ENCODE data around the gene ATG9A.

ATG9A gene

GRCh38 chr2:219252570-219252899 is 23.1 kb upstream of the ATG9A start:
- DNase-seq (ENCODE audit: low spot score): no peak

GRCh38 chr2:219252084-219252483 is 22.6 kb upstream of the ATG9A start:
- DNase-seq (ENCODE audit: low spot score): no peak

- no peak for DNase-seq (ENCODE audit: low spot score)
Measured at GRCh38 chr2:219251656-219252055, 22.2 kb upstream of the ATG9A start.

- DNase-seq (ENCODE audit: low spot score): no peak
Measured at GRCh38 chr2:219250049-219250781, 20.8 kb upstream of the ATG9A start.

- DNase-seq (ENCODE audit: low spot score): peak; percentile 89
Measured at GRCh38 chr2:219249203-219249980, 20.0 kb upstream of the ATG9A start.

GRCh38 chr2:219248845-219249202 is 19.4 kb upstream of the ATG9A start:
- DNase-seq (ENCODE audit: low spot score): no peak

- DNase-seq (ENCODE audit: low spot score): no peak
Measured at GRCh38 chr2:219247678-219248642, 18.5 kb upstream of the ATG9A start.

GRCh38 chr2:219246559-219246958 is 17.1 kb upstream of the ATG9A start:
- DNase-seq (ENCODE audit: low spot score): no peak

GRCh38 chr2:219245899-219246230 is 16.4 kb upstream of the ATG9A start:
- no peak for DNase-seq (ENCODE audit: low spot score)

GRCh38 chr2:219245148-219245898 is 15.9 kb upstream of the ATG9A start, which contains the start of the genes GLB1L and STK16:
Gene GLB1L (minus strand): TSS chr2:219245444. CDS start chr2:219243573, 1,871 bp downstream.
Gene STK16 (plus strand): TSS chr2:219245479. CDS start chr2:219246000, 521 bp downstream.
- DNase-seq (ENCODE audit: low spot score): peak; percentile 91

- DNase-seq (ENCODE audit: low spot score): no peak
Measured at GRCh38 chr2:219244789-219245147, 15.3 kb upstream of the ATG9A start.

GRCh38 chr2:219243291-219243761 is 13.9 kb upstream of the ATG9A start:
- DNase-seq (ENCODE audit: low spot score): no peak

- no peak for DNase-seq (ENCODE audit: low spot score)
Measured at GRCh38 chr2:219234331-219234730, 4.9 kb upstream of the ATG9A start.

- peak; percentile 41 for DNase-seq (ENCODE audit: low spot score)
Measured at GRCh38 chr2:219230059-219230540, 664 bp upstream of the ATG9A start.

- DNase-seq (ENCODE audit: low spot score): no peak
Measured at GRCh38 chr2:219228911-219229304, 528 bp downstream of the ATG9A start.

- DNase-seq (ENCODE audit: low spot score): no peak
Measured at GRCh38 chr2:219228041-219228910, 1.2 kb downstream of the ATG9A start.

- no peak for DNase-seq (ENCODE audit: low spot score)
Measured at GRCh38 chr2:219225350-219225749, 4.1 kb downstream of the ATG9A start.

GRCh38 chr2:219223831-219224610 is 5.4 kb downstream of the ATG9A start:
- DNase-seq (ENCODE audit: low spot score): no peak

- DNase-seq (ENCODE audit: low spot score): no peak
Measured at GRCh38 chr2:219221957-219222518, 7.4 kb downstream of the ATG9A start.
